Measurements from ENCODE around the gene GAS2.

- TF ChIP-seq CTCF (IDR thresholded peaks at IDR 0.05) (no peak), POLR2A (IDR thresholded peaks at IDR 0.05) (no peak)
Observed at GRCh38 chr11:22800482-22800881, 134.1 kb downstream of the GAS2 start.

Measured in testis (tissue), 2 donors.